GM12873 (cell line): ENCODE data around the gene DCTN4.

Source experiments
- CTCF ChIP-seq: IDR thresholded peaks from 2 replicates; pipeline ENCODE4 v1.5.1; 2012; ENCODE audit warnings: low read depth, mild to moderate bottlenecking, moderate library complexity, low read length, control low read depth; ENCODE audit not compliant: insufficient read depth; ENCODE audit errors: missing control alignments

DCTN4 gene

GRCh38 chr5:150777685-150778084 lies 18.9 kb upstream of the DCTN4 start:
- TF ChIP-seq CTCF, result no peak

- no peak for TF ChIP-seq CTCF
Measured at GRCh38 chr5:150774145-150774544, 15.3 kb upstream of the DCTN4 start.

GRCh38 chr5:150771034-150771795 lies 12.4 kb upstream of the DCTN4 start:
- TF ChIP-seq CTCF, result no peak

GRCh38 chr5:150766251-150766650 lies 7.4 kb upstream of the DCTN4 start:
- TF ChIP-seq CTCF, result no peak

GRCh38 chr5:150765799-150766169 lies 7.0 kb upstream of the DCTN4 start:
- no peak for TF ChIP-seq CTCF

GRCh38 chr5:150765011-150765798 lies 6.4 kb upstream of the DCTN4 start:
- TF ChIP-seq CTCF, result no peak

- TF ChIP-seq CTCF, result no peak
Measured at GRCh38 chr5:150764530-150764929, 5.7 kb upstream of the DCTN4 start.
